Measurements from ENCODE around the gene TMEM63C.

The TMEM63C gene

DNA sequence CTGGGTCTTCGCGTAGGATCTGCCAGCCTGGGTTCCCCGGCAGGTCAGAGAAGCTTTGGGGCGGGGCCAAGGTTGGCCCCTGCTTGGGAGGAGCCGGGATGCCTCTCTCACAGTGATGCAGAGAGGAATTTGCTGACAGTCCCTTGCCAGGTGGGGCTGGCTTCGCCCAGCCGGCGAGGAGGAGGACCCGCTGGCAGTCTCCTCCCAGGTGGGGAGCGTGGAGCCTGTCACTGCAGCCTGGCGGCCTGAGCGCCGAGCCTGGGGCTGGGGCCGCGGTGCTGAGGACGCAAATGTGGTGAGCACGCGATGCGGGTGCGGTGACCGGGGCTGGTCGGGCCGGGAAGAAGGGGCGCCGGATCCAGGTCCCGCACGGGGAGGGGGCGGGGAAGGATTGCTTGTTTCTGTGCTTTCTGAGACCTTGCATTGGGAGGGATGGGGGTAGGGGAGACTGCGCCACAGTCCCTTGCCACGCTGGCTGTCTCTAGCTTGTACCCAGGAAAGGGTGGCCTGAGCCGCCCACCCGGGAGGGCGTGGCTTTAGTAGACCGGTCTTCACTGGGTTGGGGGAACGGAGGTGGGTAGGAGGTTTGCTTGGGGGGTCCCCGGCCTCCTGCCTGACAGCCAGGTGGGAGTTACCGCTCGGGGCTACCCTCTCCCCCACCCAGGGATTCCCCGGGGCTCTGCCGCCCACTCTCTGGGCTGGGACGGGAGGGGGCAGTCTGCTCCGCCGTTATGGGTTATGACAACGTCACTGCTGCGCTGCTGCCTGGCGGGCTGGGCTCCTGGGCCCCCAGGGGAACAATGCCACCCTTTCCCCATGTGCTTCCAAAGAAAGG, at the start of gene TMEM63C:
Gene TMEM63C, plus strand, starts transcription at position 196 of the 835 bp plus-strand sequence. CDS start 37,016 bp downstream, outside the sequence.
- DNase-seq, result peak; percentile 81

DNA sequence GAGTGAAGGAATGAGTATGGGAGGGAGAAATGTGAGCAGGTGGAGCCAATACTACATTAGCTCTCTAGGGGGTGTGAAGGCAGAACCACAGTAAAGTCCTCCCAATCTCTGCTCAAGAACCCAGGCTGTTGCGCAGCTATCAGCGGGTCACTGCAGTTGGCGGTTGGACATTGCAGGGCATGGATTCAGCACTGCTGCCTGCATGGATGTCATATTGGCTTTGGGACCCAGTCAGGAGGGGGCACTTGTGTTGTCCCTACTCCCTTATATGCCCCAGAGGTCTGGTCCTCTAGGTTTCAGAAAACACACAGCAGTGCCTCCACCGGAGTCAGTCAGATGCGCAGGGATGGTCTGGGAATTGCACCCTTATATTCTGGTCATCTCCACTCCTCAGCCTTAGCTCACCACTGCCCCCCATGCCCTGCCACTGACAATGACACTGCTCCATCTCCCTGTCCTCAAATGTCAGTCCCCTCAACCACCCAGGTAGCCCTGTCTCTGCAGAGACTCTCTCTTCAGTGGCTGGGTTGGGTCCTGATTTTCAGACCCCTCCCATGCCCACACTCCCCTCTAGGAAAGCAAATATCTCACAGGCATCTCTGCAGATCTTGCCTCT, 49.6 kb upstream of the TMEM63C start:
- no peak for DNase-seq

DNA sequence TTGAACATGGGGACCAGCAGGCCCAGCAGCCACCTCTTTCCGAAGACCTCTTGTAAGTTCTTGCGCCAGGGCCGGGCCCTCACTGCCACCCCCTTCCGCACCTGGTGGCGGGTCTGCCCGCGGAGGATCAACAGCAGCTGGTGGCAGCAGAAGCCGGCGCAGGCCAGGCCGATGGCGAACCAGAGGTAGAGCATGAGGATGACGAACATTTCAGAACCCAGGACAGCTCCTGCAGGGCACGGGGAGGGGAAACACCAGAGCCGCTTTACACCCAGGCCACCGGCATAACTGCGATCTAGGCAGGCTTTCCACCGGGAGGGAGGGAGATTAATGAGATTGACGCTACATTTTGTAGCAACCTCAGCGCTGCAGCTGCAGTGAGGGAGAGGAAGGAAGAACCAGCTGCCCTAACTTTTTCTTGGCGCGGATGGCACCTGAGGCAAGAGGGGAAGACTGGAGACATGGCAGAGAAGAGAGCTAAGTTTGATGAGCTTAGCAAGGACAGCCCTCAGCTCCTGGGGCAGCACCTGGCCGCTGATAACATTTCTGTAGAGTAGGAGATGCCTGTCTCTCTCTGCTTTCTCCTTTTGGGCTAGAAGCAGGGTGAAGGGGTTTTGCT, 47.8 kb upstream of the TMEM63C start:
- DNase-seq, result peak; percentile 63

- no peak for DNase-seq
Measured at GRCh38 chr14:77139022-77139421, 42.6 kb upstream of the TMEM63C start.

- peak; percentile 64 for DNase-seq
Measured at GRCh38 chr14:77139540-77140358, 41.8 kb upstream of the TMEM63C start.

- no peak for DNase-seq
Measured at GRCh38 chr14:77140359-77141213, 41.0 kb upstream of the TMEM63C start.

- no peak for DNase-seq
Measured at GRCh38 chr14:77141214-77142004, 40.2 kb upstream of the TMEM63C start, which contains the start of gene ZDHHC22. TSS of gene ZDHHC22 (minus strand) at chr14:77141791. CDS start at chr14:77139738, 2,053 bp downstream.

DNA sequence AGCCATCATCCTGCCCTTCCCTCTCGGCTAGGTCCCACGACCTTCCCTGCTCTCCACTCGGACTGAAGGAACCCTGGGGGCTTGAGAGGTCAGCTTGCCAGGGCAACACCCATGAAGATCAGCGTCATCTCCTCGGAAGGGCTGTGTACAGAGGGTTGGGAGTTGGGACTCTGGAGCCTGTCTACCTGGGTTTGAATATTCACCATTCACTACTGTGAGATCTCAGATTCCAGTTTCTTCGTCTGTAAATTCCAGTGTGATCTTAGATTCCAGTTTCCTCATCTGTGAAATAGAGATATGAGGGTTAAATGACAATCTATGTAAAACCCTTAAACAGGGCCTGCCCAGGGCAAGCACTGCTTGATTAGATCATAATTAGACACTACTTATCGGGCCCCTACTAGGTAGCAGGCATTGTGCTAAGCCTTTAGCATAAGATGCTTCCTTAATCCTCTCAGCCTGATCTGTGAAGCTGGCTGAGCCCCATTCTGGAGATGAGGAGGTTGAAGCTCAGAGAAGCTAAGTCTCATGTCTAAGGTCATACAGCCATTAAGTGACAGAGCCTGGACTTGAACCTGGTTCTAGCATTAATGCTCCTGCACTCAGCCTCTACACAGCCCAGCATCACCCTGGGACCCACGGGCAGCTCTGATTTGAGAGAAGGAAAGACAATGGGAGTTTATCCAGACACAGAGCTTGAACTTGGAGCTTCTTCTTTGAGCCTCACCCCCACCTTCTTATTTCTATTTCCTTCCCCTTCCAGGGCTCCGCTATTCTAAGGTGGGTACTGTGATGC, 39.4 kb upstream of the TMEM63C start:
- no peak for DNase-seq

- no peak for DNase-seq
Measured at GRCh38 chr14:77143071-77143470, 38.5 kb upstream of the TMEM63C start.

- no peak for DNase-seq
Measured at GRCh38 chr14:77144412-77145115, 37.0 kb upstream of the TMEM63C start.

DNA sequence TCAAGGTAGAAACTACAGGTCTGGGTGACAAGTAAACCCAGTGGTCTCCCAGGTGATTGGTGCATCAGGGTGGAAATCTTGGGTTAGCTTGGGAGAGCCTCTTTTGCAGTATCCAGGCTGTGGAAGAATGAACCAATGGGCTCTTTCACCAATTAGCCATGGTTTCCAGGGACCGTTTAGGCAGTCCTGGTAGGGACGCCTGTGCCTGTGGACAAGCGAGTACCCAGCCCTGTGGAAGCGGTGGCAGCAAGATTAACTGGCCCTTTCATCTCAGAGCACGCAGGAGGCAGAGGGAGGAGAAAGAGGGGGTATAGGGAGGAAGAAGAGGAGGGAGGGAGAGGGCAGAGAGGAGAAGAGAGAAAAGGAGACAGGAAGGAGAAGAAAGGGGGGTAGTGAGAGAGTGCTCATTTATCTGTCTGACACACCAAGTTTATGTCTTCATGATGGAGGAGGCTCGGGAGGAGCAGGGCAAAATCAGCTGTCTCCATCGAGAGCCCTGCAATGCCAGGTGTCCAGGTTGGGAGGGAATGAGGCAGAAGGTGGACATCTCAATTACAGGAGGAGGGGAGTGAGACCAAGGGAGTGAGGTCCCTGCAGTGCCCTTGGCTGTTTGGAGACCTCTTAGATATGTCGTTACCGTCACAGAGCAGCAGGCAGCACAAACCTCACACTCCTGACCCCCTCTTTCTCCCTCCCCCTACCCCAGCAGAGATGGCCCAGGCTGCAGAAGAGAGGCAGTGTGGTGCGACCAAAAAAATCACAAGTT, 35.4 kb upstream of the TMEM63C start:
- no peak for DNase-seq

DNA sequence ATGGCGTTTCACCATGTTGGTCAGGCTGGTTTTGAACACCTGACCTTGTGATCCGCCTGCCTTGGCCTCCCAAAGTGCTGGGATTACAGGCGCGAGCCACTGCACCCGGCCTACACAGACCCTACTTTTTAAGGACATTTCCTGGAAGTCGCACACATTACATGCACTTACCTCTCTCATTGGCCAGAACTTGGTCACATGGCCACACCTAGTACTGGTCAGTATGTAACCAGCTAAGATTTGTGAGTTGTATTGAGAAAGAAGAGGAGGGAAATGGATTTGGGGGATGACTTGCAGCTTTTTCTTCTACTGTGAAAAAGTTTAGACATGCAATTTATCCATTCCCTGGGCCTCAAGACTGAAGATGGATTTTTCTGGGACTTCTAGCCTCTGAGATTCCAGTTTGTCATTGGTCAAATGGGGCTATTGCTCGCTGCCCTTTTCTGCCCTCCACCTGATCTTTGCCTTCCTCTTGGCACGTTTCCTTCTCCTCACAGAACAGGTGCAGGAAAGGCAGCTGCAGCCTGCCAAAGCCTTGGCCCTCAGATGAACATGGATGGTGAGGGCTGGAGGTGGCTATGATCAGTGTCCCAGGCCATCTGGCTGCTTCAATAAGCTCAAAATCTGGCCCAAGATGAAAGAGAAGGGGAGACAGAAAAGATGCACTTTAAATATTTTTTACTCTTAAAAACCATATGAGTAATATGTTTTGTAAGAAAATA, 32.9 kb upstream of the TMEM63C start:
- no peak for DNase-seq

- no peak for DNase-seq
Measured at GRCh38 chr14:77151245-77151644, 30.4 kb upstream of the TMEM63C start.

DNA sequence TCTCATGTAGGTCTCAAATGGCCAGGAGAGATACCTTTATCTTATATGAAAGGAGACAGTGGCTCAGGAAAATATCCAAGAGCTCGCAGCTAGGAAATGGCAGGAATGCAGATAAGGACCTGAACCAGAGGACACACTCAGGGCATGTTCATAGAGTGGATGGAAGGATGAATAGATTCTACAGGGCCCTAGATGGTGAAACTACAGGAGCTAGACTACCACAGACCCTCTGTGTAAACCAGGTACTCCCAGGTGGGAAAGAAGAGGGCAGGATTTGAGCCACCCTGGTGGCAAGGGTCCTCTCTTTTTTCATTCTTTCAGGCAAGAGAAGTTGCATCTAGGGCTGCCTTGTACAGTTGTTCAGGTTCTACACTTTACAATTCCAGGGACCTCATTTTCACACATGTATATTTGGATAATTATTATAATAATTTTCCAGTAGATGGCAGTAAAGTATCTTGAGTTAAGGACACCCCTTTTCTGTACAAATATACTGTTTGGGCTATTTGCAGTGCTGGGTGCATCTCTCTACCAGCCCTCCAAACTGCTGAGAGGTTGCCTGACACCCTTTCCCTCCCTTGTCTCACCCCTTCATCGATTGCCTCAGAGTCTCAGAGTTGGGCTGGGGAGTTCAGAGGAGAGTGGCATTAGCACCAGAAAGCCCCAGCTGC, 29.5 kb upstream of the TMEM63C start:
- peak; percentile 29 for DNase-seq

DNA sequence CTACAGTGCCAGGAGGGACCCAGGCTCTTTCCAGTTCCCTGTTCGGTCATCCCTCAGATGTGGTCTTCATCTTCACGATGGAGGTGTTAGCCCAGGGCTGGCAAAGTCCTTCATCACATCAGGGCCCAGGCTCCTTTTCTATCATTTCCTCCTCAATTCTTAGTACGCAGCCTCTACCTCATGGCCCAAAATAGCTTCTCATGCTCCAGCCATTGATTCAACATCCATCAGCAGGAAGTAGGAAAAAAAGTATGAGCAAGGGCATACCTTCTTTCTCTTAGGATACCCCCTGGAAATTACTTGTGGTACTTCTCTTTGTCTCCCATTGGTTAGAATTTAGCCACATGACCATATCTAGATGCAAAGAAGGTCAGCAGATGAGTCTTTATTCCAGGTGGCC, 27.8 kb upstream of the TMEM63C start:
- DNase-seq, result no peak

DNA sequence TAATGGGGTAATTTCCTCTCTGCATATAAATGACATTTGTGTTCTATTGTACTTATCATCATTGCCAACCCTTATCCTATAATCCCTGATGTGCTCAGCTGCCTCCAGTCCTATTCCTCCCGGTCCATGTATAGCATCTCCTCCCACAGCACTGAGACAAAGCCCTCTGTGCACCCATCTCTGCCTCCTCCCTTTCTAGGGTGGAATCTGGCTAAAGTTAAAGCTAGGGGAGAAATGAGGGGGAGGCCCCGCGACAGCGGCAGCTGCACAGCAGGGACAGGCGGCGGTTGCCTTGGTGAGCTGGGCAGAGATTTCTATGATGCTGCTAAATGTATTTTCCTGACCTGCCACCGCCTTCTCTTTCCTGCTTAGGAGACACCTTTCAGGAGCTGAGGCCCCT, 27.2 kb upstream of the TMEM63C start:
- DNase-seq, result no peak

GRCh38 chr14:77155083-77155482, 26.5 kb upstream of the TMEM63C start:
- no peak for DNase-seq
